Hepatocyte (in vitro differentiated cells): Measurements from ENCODE around the gene PYGL. TPM values are rescaled to one million over a fixed set of nuclear protein-coding genes. Genes with fewer than 3 reads are reported as not detected.

ENCODE experiments used
- DNase-seq: peaks from one replicate; pipeline ENCODE4 v3.0.0-alpha.2; 2016; ENCODE audit warnings: low spot score
- H2AFZ ChIP-seq: fragments of 200-600 bp; sonication (generic); 2 replicates; pipeline ENCODE4 v1.6.0; 2016; ENCODE audit warnings: antibody characterized with exemption, mild to moderate bottlenecking
- H3K27ac ChIP-seq: fragments of 200-600 bp; sonication (generic); 2 replicates; pipeline ENCODE4 v1.5.1; 2016; ENCODE audit warnings: mild to moderate bottlenecking
- H3K27me3 ChIP-seq: fragments of 200-600 bp; sonication (generic); 2 replicates; pipeline ENCODE4 v1.6.1; 2016
- H3K36me3 ChIP-seq: fragments of 200-600 bp; sonication (generic); replicated peaks from 2 replicates; pipeline ENCODE4 v1.5.1; 2016; ENCODE audit warnings: low read depth; ENCODE audit not compliant: insufficient read depth
- H3K4me1 ChIP-seq: fragments of 200-600 bp; sonication (generic); 2 replicates; pipeline ENCODE4 v1.5.1; 2016; ENCODE audit warnings: mild to moderate bottlenecking, moderate library complexity; ENCODE audit not compliant: insufficient read depth
- H3K4me2 ChIP-seq: fragments of 200-600 bp; sonication (generic); 2 replicates; pipeline ENCODE4 v1.6.0; 2016
- H3K4me3 ChIP-seq: fragments of 200-600 bp; sonication (generic); 2 replicates; pipeline ENCODE4 v1.5.1; 2016; ENCODE audit warnings: mild to moderate bottlenecking
- H3K79me2 ChIP-seq: fragments of 200-600 bp; sonication (generic); 2 replicates; pipeline ENCODE4 v1.6.0; 2017; ENCODE audit warnings: mild to moderate bottlenecking
- H3K9me2 ChIP-seq: fragments of 200-600 bp; sonication (generic); replicated peaks from 2 replicates; pipeline ENCODE4 v1.6.0; 2017; ENCODE audit warnings: mild to moderate bottlenecking; ENCODE audit not compliant: insufficient read depth
- H3K9me3 ChIP-seq: fragments of 200-600 bp; sonication (generic); 2 replicates; pipeline ENCODE4 v1.5.1; 2016; ENCODE audit warnings: low read depth, mild to moderate bottlenecking
- H4K20me1 ChIP-seq: fragments of 200-600 bp; sonication (generic); 2 replicates; pipeline ENCODE4 v1.6.0; 2016; ENCODE audit warnings: mild to moderate bottlenecking; ENCODE audit not compliant: insufficient read depth, poor library complexity, severe bottlenecking
- EZH2 ChIP-seq: fragments of 200-600 bp; sonication (generic); IDR thresholded peaks from 2 replicates; pipeline ENCODE4 v1.6.1; 2016; ENCODE audit warnings: antibody characterized with exemption, mild to moderate bottlenecking, borderline replicate concordance
- EZH2phosphoT487 ChIP-seq: fragments of 200-600 bp; sonication (generic); IDR thresholded peaks from one replicate; pipeline ENCODE4 v1.6.1; 2018; ENCODE audit warnings: antibody characterized with exemption, mild to moderate bottlenecking, low read depth, moderate library complexity; ENCODE audit not compliant: unreplicated experiment, severe bottlenecking
- WGBS: methylation state at CpG from one replicate; pipeline ENCODE4 v1.1.6; 2016; ENCODE audit warnings: low lambda C conversion rate; ENCODE audit errors: missing lambda C conversion rate; 5-methylcytosine and 5-hydroxymethylcytosine counted together
- polyA plus RNA-seq: library from polyadenylated mRNA; unstranded; fragments of >200 nt; fragmentation: Nextera tagmentation; extraction: Ambion mirVana; gene quantifications from 2 replicates; pipeline ENCODE4 v1.2.1, GENCODE V29; 2016
- total RNA-seq: library from RNA; depleted of rRNA; stranded (reverse); fragments of >200 nt; gene quantifications from 2 replicates; pipeline ENCODE4 v1.2.3, GENCODE V29; 2014
- TF ChIP-seq, protein P1 (sequence below): fragments of 200-600 bp; sonication (generic); IDR thresholded peaks from 2 replicates; pipeline ENCODE4 v1.5.1; 2016; ENCODE audit warnings: antibody characterized with exemption, mild to moderate bottlenecking; ENCODE audit not compliant: poor library complexity

Gene PYGL
- total and polyA plus RNA-seq, 2 experiments from 2014 or later = 37.9 to 51.6 TPM

DNA sequence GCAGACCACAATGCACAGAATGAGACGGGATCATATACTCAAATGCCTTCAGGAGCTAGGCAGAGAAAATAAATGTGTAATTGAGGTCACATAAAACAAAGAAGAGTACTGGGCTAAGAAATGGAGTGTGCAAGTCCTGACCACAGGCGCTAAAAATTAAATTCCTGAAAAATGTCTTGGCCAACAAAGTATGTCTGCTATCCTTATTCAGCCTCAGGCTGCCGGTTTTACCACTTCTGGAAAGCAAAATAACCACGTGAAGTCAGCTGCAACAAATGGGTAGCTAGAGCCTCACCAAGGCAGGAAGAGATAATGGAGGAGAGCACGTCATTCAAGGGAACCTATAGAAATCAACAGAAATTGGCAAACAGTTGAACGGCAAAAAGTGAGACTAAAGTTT, 3.1 kb downstream of the PYGL start:
- Histone ChIP-seq H3K9me3 (no peaks in the 10 kb centered on the region), H3K36me3 (no peaks in the 10 kb centered on the region), H3K4me3 (no peak overlapping the region), H3K9me2 (no peaks in the 10 kb centered on the region), H3K27ac (no peak overlapping the region), H3K4me2 (no peak overlapping the region), H3K79me2 (no peaks in the 10 kb centered on the region), H4K20me1 (no peaks in the 10 kb centered on the region), H3K4me1 (peaks cover 9% of the 10 kb centered on the region), H3K27me3 (no peaks in the 10 kb centered on the region), H2AFZ (no peak overlapping the region)
- WGBS = 71% methylated on average over 6 of the region's 6 CpGs
- TF ChIP-seq EZH2phosphoT487 = no peak
- TF ChIP-seq, protein P1, sequence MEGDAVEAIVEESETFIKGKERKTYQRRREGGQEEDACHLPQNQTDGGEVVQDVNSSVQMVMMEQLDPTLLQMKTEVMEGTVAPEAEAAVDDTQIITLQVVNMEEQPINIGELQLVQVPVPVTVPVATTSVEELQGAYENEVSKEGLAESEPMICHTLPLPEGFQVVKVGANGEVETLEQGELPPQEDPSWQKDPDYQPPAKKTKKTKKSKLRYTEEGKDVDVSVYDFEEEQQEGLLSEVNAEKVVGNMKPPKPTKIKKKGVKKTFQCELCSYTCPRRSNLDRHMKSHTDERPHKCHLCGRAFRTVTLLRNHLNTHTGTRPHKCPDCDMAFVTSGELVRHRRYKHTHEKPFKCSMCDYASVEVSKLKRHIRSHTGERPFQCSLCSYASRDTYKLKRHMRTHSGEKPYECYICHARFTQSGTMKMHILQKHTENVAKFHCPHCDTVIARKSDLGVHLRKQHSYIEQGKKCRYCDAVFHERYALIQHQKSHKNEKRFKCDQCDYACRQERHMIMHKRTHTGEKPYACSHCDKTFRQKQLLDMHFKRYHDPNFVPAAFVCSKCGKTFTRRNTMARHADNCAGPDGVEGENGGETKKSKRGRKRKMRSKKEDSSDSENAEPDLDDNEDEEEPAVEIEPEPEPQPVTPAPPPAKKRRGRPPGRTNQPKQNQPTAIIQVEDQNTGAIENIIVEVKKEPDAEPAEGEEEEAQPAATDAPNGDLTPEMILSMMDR = no peak
- TF ChIP-seq EZH2 = no peak
- no peak for DNase-seq

DNA sequence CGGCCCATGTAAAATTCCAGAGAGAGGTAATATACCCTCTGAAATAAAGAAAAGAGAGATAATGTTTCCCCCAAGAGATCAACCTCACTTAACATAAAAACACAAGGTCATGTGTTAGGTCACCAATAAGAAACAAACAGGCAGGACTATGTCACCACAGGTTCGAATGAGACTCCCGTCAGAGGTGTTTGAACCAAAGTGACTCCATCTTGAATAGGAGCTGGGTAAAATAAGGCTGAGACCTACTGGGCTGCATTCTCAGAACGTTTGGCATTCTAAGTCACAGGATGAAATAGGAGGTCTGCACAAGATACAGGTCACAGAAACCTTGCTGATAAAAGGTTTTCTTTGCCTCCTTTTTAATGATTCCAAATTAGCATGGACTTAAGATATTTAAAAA, 6.5 kb downstream of the PYGL start:
- DNase-seq = no peak

DNA sequence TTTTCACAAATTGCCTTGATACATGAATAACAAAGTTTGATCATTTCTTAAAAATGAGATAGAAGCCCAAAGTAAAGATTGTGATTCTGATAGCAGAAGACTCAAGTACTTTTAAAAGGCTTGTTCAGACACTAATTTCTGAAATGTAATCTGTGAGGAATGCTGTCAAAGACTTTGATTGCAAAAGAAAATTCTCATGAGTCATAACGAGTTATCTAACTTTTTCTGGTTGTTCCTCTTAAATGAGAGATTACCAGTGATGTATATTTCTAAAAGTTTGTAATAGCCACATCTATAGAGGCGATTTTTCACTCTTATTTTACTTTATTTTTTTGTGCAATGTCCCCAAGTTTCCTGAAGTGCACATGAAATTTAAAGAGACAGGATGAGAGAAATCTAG, 7.0 kb downstream of the PYGL start:
- H4K20me1 ChIP-seq = no peaks in the 10 kb centered on the region
- TF ChIP-seq, protein P1 = no peak
- no peak for TF ChIP-seq EZH2
- no peak for TF ChIP-seq EZH2phosphoT487
- no peaks in the 10 kb centered on the region for H3K9me3 ChIP-seq
- H3K9me2 ChIP-seq = no peaks in the 10 kb centered on the region
- 63% methylated on average over 2 of the region's 2 CpGs for WGBS
- no peak overlapping the region for H3K4me3 ChIP-seq
- peaks cover 9% of the 10 kb centered on the region for H3K4me1 ChIP-seq
- no peak overlapping the region for H3K27ac ChIP-seq
- no peak for DNase-seq
- H3K36me3 ChIP-seq = no peaks in the 10 kb centered on the region
- no peak overlapping the region for H2AFZ ChIP-seq
- no peaks in the 10 kb centered on the region for H3K79me2 ChIP-seq
- H3K27me3 ChIP-seq = no peaks in the 10 kb centered on the region
- H3K4me2 ChIP-seq = no peak overlapping the region

More for the DNA sequence above, 6.5 kb downstream of the PYGL start:
- Histone ChIP-seq H3K27ac (no peak overlapping the region), H3K4me3 (no peak overlapping the region), H4K20me1 (no peaks in the 10 kb centered on the region), H3K27me3 (no peaks in the 10 kb centered on the region), H3K79me2 (no peaks in the 10 kb centered on the region), H3K4me2 (no peak overlapping the region), H3K36me3 (no peaks in the 10 kb centered on the region), H3K4me1 (peaks cover 9% of the 10 kb centered on the region), H2AFZ (no peak overlapping the region), H3K9me2 (no peaks in the 10 kb centered on the region), H3K9me3 (no peaks in the 10 kb centered on the region)
- 79% methylated on average over 4 of the region's 4 CpGs for WGBS
- TF ChIP-seq, protein P1 = no peak

DNA sequence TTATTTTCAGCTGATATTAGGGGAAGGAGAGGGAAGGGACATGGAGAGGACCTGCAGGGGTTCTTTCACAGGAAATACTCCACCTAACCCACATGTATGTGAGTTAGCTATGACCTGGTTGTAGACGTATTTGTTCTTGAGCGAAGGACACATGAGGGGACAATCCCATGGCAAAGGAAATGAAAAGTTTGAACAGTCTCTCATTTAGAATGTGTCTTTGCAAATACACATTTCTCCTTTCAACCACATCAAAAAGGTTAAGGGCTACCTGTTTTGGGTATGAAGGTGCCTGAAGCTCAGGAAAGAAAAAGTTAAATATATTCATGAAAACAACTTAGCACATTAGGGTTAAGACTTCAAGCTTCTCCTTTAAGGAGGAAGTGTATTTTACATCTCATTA, 7.4 kb downstream of the PYGL start:
- no peaks in the 10 kb centered on the region for H4K20me1 ChIP-seq
- no peaks in the 10 kb centered on the region for H3K9me2 ChIP-seq
- DNase-seq = no peak
- H2AFZ ChIP-seq = no peak overlapping the region
- no peak for TF ChIP-seq EZH2phosphoT487
- TF ChIP-seq, protein P1 = no peak
- no peak for TF ChIP-seq EZH2
- peak overlapping the region; percentile 10 for H3K27ac ChIP-seq
- no peaks in the 10 kb centered on the region for H3K79me2 ChIP-seq
- no peak overlapping the region for H3K4me2 ChIP-seq
- no peaks in the 10 kb centered on the region for H3K27me3 ChIP-seq
- WGBS = 87% methylated on average over 2 of the region's 2 CpGs
- no peaks in the 10 kb centered on the region for H3K9me3 ChIP-seq
- H3K36me3 ChIP-seq = no peaks in the 10 kb centered on the region
- no peak overlapping the region for H3K4me3 ChIP-seq
- peaks cover 9% of the 10 kb centered on the region for H3K4me1 ChIP-seq
